ENCODE measurements around the gene ANKRD13B.
A peak's percentile ranks its signal among the peaks of the same experiment; 100 is the strongest.

- no peak for TF ChIP-seq CTCF (IDR thresholded peaks at IDR 0.05)
- TF ChIP-seq POLR2A (IDR thresholded peaks at IDR 0.05): no peak
- peak in 1 of 2 donors; percentile 19 for TF ChIP-seq EP300 (IDR thresholded peaks at IDR 0.05)
Measured at GRCh38 chr17:29561554-29562517, 31.1 kb upstream of the ANKRD13B start.

Data from tibial nerve (tissue), 4 donors.